Psoas muscle (tissue), 8 donors: ENCODE data around the gene IFT81. TPM values are rescaled to one million over a fixed set of nuclear protein-coding genes. Genes with fewer than 3 reads are reported as not detected.

Source experiments
- ATAC-seq, 4 donors: fragments of 200-7000 bp; cut with Tn5 transposase; one replicate each; pipeline ENCODE4 v1.9.1; 2020; ENCODE audit warnings: moderate library complexity in 3 of 4, mild to moderate bottlenecking in 2 of 4
- DNase-seq, 2 donors: peaks; one replicate each; pipeline ENCODE4 v3.0.0-alpha.2; 2020
- H3K27ac ChIP-seq: fragments of 200-600 bp; one replicate; pipeline ENCODE4 v1.8.0; 2022
- H3K27me3 ChIP-seq, 3 donors: fragments of 200-600 bp in 1 of 3; one replicate each; pipeline versions ENCODE4 v1.6.1 to v1.8.0; 2013 to 2022; ENCODE audit warnings: low read length in 2 of 3, mild to moderate bottlenecking in 2 of 3, moderate library complexity in 1 of 3; ENCODE audit not compliant: insufficient read depth in 3 of 3
- H3K36me3 ChIP-seq, 2 donors: fragments of 200-600 bp in 1 of 2; one replicate each; pipeline versions ENCODE4 v1.6.1 to v1.8.0; 2013 to 2022; ENCODE audit warnings: low read depth in 1 of 2, mild to moderate bottlenecking in 1 of 2, moderate library complexity in 1 of 2; ENCODE audit not compliant: insufficient read depth in 1 of 2
- H3K4me1 ChIP-seq: fragments of 200-600 bp; one replicate; pipeline ENCODE4 v1.8.0; 2022
- H3K4me3 ChIP-seq: fragments of 200-600 bp; one replicate; pipeline ENCODE4 v1.8.0; 2022; ENCODE audit warnings: mild to moderate bottlenecking
- H3K9me3 ChIP-seq: fragments of 200-600 bp; one replicate; pipeline ENCODE4 v1.8.0; 2022
- CTCF ChIP-seq: fragments of 200-600 bp; IDR thresholded peaks from one replicate; pipeline ENCODE4 v1.8.0; 2022; ENCODE audit warnings: antibody characterized with exemption
- WGBS, 3 donors: extraction: QIAGEN DNeasy Blood & Tissue Kit; methylation state at CpG; one replicate each; pipeline versions ENCODE4 v1.1.6 to v1.1.7; 2013; 5-methylcytosine and 5-hydroxymethylcytosine counted together
- intact Hi-C, 2 donors: fragments of 100-400 bp; cut with DNase I; formaldehyde crosslinking; loops; one replicate each; pipeline versions ENCODE4 v1.11.0 to v1.14.2; 2022
- polyA plus RNA-seq, 3 donors: library from polyadenylated mRNA; stranded (reverse); fragments of 200-250 nt; gene quantifications; one replicate each; pipeline ENCODE4 v1.2.3, GENCODE V29; 2013
- total RNA-seq, 4 donors: library from RNA; stranded (reverse); fragmentation: NEBNext Ultra II Directional in 2 of 4; extraction: Animal tissue kit (Norgen Biotek cat#: 25700) in 2 of 4; gene quantifications; one replicate each; pipeline versions ENCODE4 v1.2.1 to v1.2.4, GENCODE V29; 2021 to 2023
- donor health status: healthy with polysubstance abuse.
- donor health status: DM: no; HTN: no; CAD: no; lungs with moderate emphysema.
- donor health status: Bipolar disorder and iron deficiency.
- donor health status: healthy.
- donor health status: DM: yes; HTN: yes; CAD: no.
- donor health status: DM: no; HTN: no; CAD: no.
- donor health status: DM: no; HTN: no; CAD: no.
- donor health status: DM: yes; HTN: yes; CAD: no.

Gene IFT81
- total and polyA plus RNA-seq, 7 donors = 2.5 to 9.6 (median 4.9) TPM

- intact Hi-C loops = no loop called here
- TF ChIP-seq CTCF = no peak
- peak overlapping the region; percentile 62 for H3K27ac ChIP-seq
- H3K9me3 ChIP-seq = no peaks in the 10 kb centered on the region
- no peak for DNase-seq
- H3K4me1 ChIP-seq = peaks cover 29% of the 10 kb centered on the region
- no peaks in the 10 kb centered on the region for H3K27me3 ChIP-seq
- peak in 1 of 4 donors; percentile 34 for ATAC-seq
- H3K4me3 ChIP-seq = no peak overlapping the region
- WGBS, 3 donors = 47 to 56% (median 50%) methylated on average over 6 of the region's 6 CpGs
- H3K36me3 ChIP-seq = no peaks in the 10 kb centered on the region
These were observed 109.2 kb downstream of the IFT81 start for GRCh38 chr12:110233212-110233903.

- Histone ChIP-seq H3K36me3 (no peaks in the 10 kb centered on the region), H3K4me1 (peaks cover 29% of the 10 kb centered on the region), H3K27me3 (no peaks in the 10 kb centered on the region), H3K27ac (peak overlapping the region; percentile 62), H3K9me3 (no peaks in the 10 kb centered on the region), H3K4me3 (peak overlapping the region; percentile 13)
- ATAC-seq = peak in 1 of 4 donors; percentile 27
- 25 to 28% (median 26%) methylated on average over 2 of the region's 2 CpGs for WGBS, 3 donors
- no peak for DNase-seq
- no peak for TF ChIP-seq CTCF
- intact Hi-C loops = no loop called here
These were observed 110.2 kb downstream of the IFT81 start for GRCh38 chr12:110234331-110234751.

GRCh38 chr12:110234755-110235154 lies 110.6 kb downstream of the IFT81 start:
- ATAC-seq (peak in 2 of 4 donors; percentile 52 to 57), DNase-seq (no peak)
- Histone ChIP-seq H3K4me3 (peak overlapping the region; percentile 13), H3K36me3 (no peaks in the 10 kb centered on the region), H3K27ac (peak overlapping the region; percentile 62), H3K4me1 (peaks cover 29% of the 10 kb centered on the region), H3K27me3 (no peaks in the 10 kb centered on the region), H3K9me3 (no peaks in the 10 kb centered on the region)
- TF ChIP-seq CTCF = no peak
- intact Hi-C loops = loop anchor here in 1 of 2 donors (5.0 kb wide), 1 partner anchor 38 kb away; no protein-coding TSS in a partner anchor
- WGBS, 3 donors = 29 to 40% (median 39%) methylated on average over 3 of the region's 3 CpGs

GRCh38 chr12:110235383-110235782 lies 111.2 kb downstream of the IFT81 start:
- no peak for TF ChIP-seq CTCF
- H3K4me3 ChIP-seq = no peak overlapping the region
- no peaks in the 10 kb centered on the region for H3K9me3 ChIP-seq
- H3K27ac ChIP-seq = peak overlapping the region; percentile 62
- no peaks in the 10 kb centered on the region for H3K36me3 ChIP-seq
- WGBS, 3 donors = 56 to 65% (median 58%) methylated on average over 1 of the region's 1 CpG
- DNase-seq = no peak
- no peaks in the 10 kb centered on the region for H3K27me3 ChIP-seq
- peaks cover 26% of the 10 kb centered on the region for H3K4me1 ChIP-seq
- ATAC-seq = peak in 1 of 4 donors; percentile 17
- intact Hi-C loops = loop anchor here in 1 of 2 donors (5.0 kb wide), 1 partner anchor 37 kb away; no protein-coding TSS in a partner anchor
